Kasumi-1 (cell line): ENCODE measurements around the gene MARVELD2.
"Not testable (repeated sequence)": the region's sequence is repeated elsewhere in the genome, so short reads cannot be mapped to it uniquely, and the experiment has no call there.

Source experiments
- DNase-seq, 2 experiments: peaks; one replicate each; lab custom pipeline; 2025; lab: John Stamatoyannopoulos, UW

The MARVELD2 gene

DNA sequence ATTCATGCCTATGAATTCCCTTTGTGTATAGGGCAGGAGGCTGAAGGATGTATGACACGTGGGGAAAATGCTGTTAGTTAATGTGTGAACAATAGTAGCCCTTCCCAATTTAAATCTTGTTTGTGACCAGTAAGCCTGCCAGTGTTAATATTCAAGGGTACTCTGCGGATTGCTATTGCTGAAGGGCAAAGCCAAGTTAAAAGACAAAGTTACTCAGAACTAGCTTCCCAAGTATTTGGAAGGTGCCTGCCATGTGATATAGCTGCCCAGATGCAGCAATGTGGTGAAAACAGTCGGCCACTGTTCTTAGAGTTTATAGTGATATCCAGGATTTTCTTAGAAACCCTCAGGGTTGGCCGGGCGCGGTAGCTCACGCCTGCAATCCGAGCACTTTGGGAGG lies 34.6 kb downstream of the MARVELD2 start:
- DNase-seq = no peak

DNA sequence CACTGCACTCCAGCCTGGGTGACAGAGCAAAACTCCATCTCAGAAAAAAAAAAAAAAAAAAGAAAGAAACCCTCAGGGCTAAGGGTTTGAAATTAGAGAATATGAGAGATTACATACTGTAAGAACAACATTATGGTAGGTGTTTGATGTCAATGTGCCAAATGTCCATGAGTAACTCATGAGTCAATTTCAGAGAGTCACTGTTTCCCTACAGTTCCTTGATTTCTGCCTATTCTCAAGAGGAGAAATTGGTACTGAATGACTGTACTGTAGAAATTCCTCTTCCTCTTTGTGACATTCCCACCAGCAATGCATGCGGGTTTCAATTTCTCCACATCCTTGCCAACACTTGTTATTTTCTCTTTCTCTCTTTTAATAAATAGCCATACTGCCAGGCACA lies 35.2 kb downstream of the MARVELD2 start:
- no peak for DNase-seq

GRCh38 chr5:69450527-69450926 lies 35.6 kb downstream of the MARVELD2 start:
- not testable (repeated sequence) for DNase-seq

- DNase-seq = no peak
Observed at GRCh38 chr5:69451941-69452647, 37.2 kb downstream of the MARVELD2 start.

GRCh38 chr5:69453487-69453886 lies 38.6 kb downstream of the MARVELD2 start:
- not testable (repeated sequence) for DNase-seq

DNA sequence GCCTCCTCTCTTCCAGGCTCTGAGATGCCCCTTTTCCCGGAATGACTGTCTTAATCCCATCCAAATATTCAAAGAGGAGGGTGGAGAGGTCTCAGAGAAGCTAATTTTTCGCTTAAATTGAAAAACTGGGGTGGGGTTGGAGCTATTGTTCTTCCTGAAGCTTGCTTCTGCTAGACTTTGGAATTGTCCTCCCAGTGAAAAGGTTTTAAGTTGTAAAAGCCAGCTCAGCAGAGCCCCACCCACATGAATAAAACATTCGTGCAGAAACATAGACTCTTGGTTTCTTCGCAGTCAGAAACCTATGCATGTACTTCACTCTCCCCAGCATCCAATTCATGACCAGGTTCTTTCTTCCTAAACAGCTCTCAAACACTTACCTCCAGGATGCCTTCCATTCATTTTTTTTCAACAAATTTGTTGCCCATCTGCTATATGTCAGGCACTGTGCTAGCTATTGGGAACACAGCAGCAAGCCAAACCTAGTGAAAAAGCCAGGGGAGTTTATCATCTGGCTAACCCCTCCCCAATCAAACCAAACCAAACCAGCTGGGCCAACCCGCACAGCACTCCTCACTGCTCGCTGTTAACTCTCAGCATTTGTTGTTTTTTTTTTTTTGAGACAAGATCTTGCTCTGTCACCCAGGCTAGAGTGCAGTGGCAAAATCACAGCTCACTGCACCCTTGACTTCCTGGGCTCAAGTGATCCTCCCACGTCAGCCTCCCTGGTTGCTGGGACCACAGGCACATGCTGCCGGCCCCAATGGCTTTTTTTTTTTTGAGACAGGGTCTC lies 39.7 kb downstream of the MARVELD2 start:
- no peak for DNase-seq

DNA sequence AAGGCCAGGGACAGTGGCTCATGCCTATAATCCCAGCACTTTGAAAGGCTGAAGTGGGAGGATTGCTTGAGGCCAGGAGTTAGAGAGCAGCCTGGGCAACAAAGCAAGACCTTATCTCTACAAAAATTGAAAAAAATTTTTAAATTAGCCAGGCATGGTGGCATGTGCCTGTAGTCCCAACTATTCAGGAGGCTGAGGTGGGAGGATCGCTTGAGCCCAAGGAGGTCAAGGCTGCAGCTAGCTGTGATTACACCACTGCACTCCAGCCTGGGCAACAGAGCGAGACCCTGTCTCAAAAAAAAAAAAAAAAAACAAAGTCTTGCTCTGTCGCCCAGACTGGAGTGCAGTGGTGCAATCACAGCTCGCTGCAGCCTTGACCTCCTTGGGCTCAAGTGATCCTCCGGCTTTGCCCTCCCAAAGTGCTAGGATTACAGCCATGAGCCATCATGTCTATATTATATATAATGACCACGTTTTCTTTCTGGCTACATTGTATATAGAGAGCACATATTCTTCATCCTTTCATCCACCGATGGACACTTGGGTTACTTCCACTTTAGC lies 40.6 kb downstream of the MARVELD2 start:
- DNase-seq = not testable (repeated sequence)

DNA sequence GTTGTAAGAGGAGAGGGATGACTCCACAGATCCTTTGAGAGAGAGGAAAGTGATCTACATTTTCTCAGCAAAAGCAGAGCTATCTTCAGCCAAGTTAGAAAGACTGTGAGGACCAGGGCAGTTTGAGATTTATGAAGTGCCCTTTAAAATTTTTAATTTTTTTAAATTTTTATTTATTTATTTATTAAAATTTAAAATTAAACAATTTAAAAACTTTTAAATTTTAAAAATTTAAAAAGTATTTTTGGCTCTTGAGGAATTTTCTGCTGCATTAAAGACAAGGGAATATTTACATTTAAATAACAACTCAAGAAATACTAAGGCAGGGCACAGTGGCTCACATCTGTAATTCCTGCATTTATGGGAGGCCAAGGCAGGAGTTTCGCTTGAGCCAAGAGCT lies 47.3 kb downstream of the MARVELD2 start:
- DNase-seq = no peak

DNA sequence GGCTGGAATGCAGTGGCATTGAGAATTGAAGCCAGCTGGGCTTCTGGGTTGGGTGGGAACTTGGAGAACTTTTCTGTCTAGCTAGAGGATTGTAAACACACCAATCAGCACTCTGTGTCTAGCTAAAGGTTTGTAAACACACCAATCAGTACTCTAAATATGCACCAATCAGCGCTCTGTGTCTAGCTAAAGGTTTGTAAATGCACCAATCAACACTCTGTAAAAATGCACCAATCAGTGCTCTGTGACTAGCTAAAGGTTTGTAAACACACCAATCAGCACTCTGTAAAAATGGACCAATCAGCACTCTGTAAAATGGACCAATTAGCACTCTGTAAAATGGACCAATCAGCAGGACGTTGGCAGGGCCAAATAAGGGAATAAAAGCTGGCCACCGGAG lies 51.5 kb downstream of the MARVELD2 start:
- DNase-seq = not testable (repeated sequence)

DNA sequence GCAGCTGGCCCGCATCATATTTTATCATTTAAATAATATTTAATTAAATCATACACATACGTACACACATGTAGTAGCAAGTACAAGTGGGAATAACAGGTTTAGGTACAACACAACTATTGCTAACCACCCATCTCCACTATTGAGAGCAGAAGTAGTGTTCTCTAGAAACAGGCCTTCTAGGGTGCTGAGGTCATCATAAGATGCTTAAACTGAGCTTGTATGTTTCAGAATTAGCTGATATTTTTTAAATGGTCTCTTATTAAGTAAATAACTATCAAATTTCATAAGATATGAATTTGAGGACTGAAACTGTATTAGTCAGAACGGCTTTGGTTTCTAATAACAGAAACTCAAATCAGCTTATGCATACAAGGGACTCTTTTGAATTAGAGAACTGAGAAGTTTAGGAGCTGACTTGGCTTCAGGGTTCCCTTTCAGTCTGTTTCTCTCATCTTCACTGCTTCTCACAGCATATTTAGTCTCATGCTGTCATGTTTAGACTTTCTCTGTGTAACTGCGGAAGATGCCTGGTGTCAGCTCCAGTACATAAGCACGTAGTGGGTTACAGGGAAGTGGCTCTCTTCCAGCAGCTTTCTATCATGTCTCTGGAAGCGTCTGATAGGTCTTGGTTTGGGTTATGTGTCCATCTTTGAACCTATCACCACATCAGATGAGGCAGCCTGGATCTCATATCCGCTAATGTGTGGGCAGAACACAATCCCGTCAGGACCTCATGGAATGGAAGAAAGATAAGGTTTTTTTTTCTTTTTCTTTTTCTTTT lies 52.7 kb downstream of the MARVELD2 start:
- no peak for DNase-seq

DNA sequence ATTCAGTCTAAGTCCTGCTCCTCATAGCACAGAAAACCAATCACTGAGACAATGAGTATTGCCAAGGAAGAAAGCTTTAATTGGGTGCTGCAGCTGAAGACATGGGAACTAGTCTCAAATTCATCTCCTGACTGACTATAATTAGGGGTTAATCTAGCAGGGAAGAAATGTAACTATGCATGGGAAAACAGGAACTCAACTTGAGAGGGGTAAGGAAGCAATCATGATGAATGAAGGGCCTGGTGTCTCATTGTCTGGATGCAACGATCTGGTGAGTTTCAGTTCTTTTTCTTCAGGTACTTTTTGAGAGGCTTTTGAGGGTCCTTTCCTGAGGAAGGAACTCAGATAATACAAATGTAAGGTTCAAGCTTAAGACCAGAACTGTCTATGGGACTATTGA lies 53.7 kb downstream of the MARVELD2 start:
- peak in 1 of 2 experiments; percentile 6 for DNase-seq

DNA sequence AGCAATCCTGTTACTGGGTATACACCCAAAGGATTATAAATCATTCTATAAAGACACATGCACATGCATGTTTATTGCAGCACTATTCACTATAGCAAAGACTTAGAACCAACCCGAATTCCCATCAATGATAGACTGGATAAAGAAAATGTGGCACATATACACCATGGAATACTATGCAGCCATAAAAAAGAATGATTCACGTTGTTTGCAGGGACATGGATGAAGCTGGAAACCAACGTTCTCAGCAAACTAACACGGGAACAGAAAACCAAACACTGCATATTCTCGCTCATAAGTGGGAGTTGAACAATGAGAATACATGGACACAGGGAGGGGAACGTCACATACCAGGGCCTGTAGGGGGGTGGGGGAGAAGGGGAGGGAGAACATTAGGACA lies 56.6 kb downstream of the MARVELD2 start:
- not testable (repeated sequence) for DNase-seq

- DNase-seq = not testable (repeated sequence)
Observed at GRCh38 chr5:69472535-69473143, 57.7 kb downstream of the MARVELD2 start.

DNA sequence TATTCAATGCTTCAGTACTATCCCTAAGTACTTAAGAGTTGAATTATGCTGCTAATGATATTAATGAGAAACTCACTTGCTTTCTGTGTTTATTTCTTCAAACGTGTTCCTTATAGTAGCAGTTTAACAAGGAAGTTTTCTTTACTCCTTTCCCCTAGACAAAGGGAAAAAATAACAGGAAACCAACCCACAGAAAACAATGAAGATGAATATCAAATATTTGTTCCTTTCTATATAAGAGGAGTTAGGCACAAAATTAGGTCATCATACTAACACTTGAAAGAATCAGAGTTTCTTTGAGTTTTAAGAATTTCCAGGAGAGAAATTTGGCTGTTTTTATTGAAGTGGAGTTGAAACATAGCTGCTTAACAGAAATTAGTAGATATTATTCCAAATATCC lies 62.3 kb downstream of the MARVELD2 start:
- DNase-seq = no peak

DNA sequence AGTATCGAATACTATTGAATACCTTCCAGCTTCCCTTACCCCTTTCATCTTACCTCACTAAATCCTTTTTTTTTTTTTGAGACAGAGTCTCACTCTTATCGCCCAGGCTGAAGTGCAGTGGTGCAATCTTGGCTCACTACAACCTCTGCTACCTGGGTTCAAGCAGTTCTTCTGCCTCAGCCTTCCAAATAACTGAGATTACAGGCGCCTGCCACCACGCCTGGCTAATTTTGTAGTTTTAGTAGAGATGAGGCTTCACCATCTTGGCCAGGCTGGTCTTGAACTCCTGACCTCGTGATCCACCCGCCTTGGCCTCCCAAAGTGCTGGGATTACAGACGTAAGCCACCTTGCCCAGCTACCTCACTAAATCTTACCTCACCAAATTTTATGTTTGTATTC lies 63.4 kb downstream of the MARVELD2 start:
- DNase-seq = not testable (repeated sequence)

DNA sequence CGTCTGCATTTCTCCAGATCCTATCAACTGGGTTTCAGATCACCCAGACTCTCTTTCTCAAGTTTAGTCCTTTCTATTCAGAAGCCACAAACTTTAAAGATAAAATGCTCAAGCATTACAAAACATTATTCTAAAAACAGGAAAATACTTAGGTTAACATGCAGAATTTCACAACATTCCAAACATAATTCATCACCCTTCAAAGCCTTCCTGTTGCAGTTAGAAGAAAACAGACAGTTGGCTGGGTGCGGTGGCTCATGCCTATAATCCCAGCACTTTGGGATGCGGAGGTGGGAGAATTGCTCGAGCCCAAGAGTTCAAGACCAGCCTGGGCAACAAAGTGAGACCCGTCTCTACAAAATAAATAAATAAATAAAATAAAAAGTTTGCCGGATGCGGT lies 70.0 kb downstream of the MARVELD2 start:
- DNase-seq = no peak

GRCh38 chr5:69485471-69485870 lies 70.6 kb downstream of the MARVELD2 start:
- no peak for DNase-seq

DNA sequence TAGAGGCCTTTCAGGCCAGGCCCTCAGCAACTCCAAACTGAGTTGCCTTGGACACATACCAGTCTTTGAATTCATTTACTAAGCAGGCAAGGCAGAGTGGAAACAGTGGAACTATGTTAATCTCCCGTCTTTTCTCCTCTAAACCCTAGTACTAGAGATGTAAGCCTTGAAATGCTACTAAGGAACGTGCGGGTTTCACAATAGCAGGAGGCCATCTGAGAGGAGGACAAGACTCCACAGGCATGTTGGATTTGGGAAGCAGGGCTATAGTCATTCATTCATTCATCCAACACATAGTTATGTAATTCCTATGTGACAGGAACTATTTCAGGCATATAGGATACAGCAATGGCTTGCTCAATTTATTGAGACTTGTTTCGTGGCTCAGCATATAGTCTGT lies 74.3 kb downstream of the MARVELD2 start:
- DNase-seq = no peak

DNA sequence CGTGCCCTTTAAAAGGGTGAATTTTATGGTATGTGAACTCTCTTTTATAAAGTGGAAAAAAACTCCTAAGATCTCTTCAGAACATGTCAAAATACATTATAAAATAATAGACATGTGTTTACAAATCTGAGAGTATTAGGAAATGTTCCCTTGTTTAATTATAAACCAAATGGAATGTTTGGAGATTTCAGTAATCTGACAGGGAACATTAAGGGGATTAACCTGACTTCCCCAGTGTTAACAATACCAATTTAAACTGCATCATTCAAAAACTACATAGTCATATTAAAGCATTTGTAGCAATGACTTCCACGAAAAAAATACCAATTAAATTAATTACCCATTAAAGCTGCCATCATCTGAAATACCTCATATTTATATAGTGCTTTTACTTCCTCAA lies 76.1 kb downstream of the MARVELD2 start:
- no peak for DNase-seq

DNA sequence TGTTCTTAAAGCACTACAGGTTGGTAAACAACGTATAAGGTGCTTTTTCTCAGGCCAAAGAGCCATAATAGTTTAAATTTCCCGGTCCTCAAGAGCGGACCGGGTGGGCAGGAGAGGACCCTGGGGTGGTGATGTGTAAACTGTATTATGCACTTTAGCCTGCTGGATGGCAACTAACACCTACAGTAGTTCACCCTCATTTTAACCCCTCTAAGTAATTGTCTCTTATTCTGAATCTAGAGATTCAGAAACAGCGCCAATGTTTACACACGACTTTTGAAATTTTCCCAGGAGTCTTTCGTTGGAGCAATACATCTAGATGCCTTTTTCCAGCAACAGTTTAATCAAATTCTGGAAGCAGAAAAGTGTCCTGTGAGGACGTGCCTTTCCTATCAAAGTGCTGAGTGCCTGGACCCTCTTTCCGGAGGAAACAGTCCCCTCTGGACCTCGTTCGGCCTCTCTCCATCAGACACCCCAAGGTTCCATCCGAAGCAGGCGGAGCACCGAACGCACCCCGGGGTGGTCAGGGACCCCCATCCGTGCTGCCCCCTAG lies 77.0 kb downstream of the MARVELD2 start:
- DNase-seq = no peak

DNA sequence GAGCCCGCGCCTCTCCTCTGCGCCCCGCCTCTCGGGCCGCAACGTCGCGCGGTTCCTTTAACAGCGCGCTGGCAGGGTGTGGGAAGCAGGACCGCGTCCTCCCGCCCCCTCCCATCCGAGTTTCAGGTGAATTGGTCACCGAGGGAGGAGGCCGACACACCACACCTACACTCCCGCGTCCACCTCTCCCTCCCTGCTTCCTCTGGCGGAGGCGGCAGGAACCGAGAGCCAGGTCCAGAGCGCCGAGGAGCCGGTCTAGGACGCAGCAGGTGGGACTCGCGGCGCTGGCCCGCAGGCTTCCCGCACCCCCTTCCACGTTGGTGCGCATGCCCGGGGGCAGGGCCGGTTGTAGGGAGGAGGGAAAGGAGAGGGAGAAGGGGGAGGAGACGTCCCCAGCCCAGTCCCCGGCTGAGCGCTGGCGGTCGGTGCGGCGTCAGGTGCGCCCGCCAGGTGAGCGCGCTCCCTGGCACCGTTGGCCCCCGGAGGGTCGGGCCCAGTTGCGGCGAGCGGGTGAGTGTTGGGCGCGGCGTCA lies 77.5 kb downstream of the MARVELD2 start, which contains the start of gene OCLN:
TSS of gene OCLN (plus strand) at position 400 of the 532 bp plus-strand sequence. CDS start 11,455 bp downstream, outside the sequence.
- no peak for DNase-seq
